ENCODE measurements around the gene TMPRSS13. TPM values are rescaled to one million over a fixed set of nuclear protein-coding genes. Genes with fewer than 3 reads are reported as not detected.
A peak's percentile ranks its signal among the peaks of the same experiment; 100 is the strongest.
"Not testable (repeated sequence)": the region's sequence is repeated elsewhere in the genome, so short reads cannot be mapped to it uniquely, and the experiment has no call there.

TMPRSS13 gene
- total RNA-seq (2014; rRNA removed; shearing (Covaris generic)) (0.33 and 0.79 TPM in 2 replicates), total RNA-seq (2022) (0.85 and 1.1 TPM in 2 replicates), Bru-seq, nascent RNA (percentile 25 among the genes with signal in this experiment), BruChase-seq, experiment 1, labeled RNA remaining after a 6-hour chase (percentile 24 among the genes with signal in this experiment), BruChase-seq, experiment 2, labeled RNA remaining after a 2-hour chase (percentile 22 among the genes with signal in this experiment)
- long read RNA-seq, partial matches to known transcripts = 0 of 1 reads
- long read RNA-seq, other reads (novel, unspliced or antisense) = 1 of 1 reads

GRCh38 chr11:117929142-117929915 is at the start of gene TMPRSS13:
Gene TMPRSS13 (minus strand): TSS chr11:117929402. CDS start chr11:117929307, 95 bp downstream.
- Histone ChIP-seq H3K9me3 (ENCODE audit: low read length) (no peaks in the 10 kb centered on the region), H3K36me3 (ENCODE audit: insufficient read depth, low read length) (no peaks in the 10 kb centered on the region), H3K27ac (ENCODE audit: low read depth, low read length, poor library complexity, severe bottlenecking) (no peak within 1 kb of the TSS), H2AFZ (ENCODE audit: low read length) (no peak within 1 kb of the TSS), H3K79me2 (ENCODE audit: insufficient read depth, low read depth, low read length) (no peaks in the 10 kb centered on the region), H3K9me2 (ENCODE audit: insufficient read depth, low read length) (no peaks in the 10 kb centered on the region), H3K4me3 (ENCODE audit: low read depth, low read length, poor library complexity, severe bottlenecking) (no peak within 1 kb of the TSS), H3K4me2 (ENCODE audit: low read length) (0 out of 2 replicates have a peak within 1 kb of the TSS, but pooled peaks have one; percentile 44), H3K4me1 (ENCODE audit: insufficient read depth, low read length, poor library complexity, severe bottlenecking) (peaks cover 10% of the 10 kb centered on the region), H4K20me1 (ENCODE audit: insufficient read depth, low read length) (no peaks in the 10 kb centered on the region)
- TF ChIP-seq CTCF (conservative IDR thresholded peaks at IDR 0.05; ENCODE audit: low read length) (no peak), EZH2phosphoT487 (IDR thresholded peaks at IDR 0.05; ENCODE audit: borderline replicate concordance, low read depth, low read length) (no peak)
- POLR2A ChIA-PET = no interaction called here
- no TSS peak for BruUV-seq (replicated peaks)
- CTCF ChIA-PET (ENCODE audit: unreplicated experiment) = no interaction called here
- intact Hi-C loops (cut with micrococcal nuclease; ENCODE audit: unreplicated experiment) = no loop called here
- DNase-seq (ENCODE audit: low spot score) = no peak

- BruUV-seq (replicated peaks) = no TSS peak
- H3K79me2 ChIP-seq (ENCODE audit: insufficient read depth, low read depth, low read length) = no peaks in the 10 kb centered on the region
- no peaks in the 10 kb centered on the region for H3K9me2 ChIP-seq (ENCODE audit: insufficient read depth, low read length)
- intact Hi-C loops (cut with micrococcal nuclease; ENCODE audit: unreplicated experiment) = no loop called here
- H4K20me1 ChIP-seq (ENCODE audit: insufficient read depth, low read length) = no peaks in the 10 kb centered on the region
- H3K27ac ChIP-seq (ENCODE audit: low read depth, low read length, poor library complexity, severe bottlenecking) = no peak overlapping the region
- no peaks in the 10 kb centered on the region for H3K9me3 ChIP-seq (ENCODE audit: low read length)
- H3K4me2 ChIP-seq (ENCODE audit: low read length) = no peak overlapping the region
- H3K4me1 ChIP-seq (ENCODE audit: insufficient read depth, low read length, poor library complexity, severe bottlenecking) = peaks cover 12% of the 10 kb centered on the region
- H3K4me3 ChIP-seq (ENCODE audit: low read depth, low read length, poor library complexity, severe bottlenecking) = no peak overlapping the region
- POLR2A ChIA-PET = interaction anchor here (0.6 to 0.8 kb wide), 2 partner anchors 14 to 26 kb away, joined by 3 read pairs; no protein-coding TSS in a partner anchor
- DNase-seq (ENCODE audit: low spot score) = no peak
- H2AFZ ChIP-seq (ENCODE audit: low read length) = no peak overlapping the region
- CTCF ChIA-PET (ENCODE audit: unreplicated experiment) = interaction anchor here (1.0 kb wide), 1 partner anchor 74 kb away, joined by 3 read pairs; no protein-coding TSS in a partner anchor
- no peaks in the 10 kb centered on the region; the same call in 1 of the 2 replicates for H3K36me3 ChIP-seq (ENCODE audit: insufficient read depth, low read length)
- no peak for TF ChIP-seq EZH2phosphoT487 (IDR thresholded peaks at IDR 0.05; ENCODE audit: borderline replicate concordance, low read depth, low read length)
- no peak for TF ChIP-seq CTCF (conservative IDR thresholded peaks at IDR 0.05; ENCODE audit: low read length)
Measured at GRCh38 chr11:117978991-117979390, 49.8 kb upstream of the TMPRSS13 start.

GRCh38 chr11:117978291-117978910 is 49.2 kb upstream of the TMPRSS13 start:
- H4K20me1 ChIP-seq (ENCODE audit: insufficient read depth, low read length); H2AFZ ChIP-seq (ENCODE audit: low read length); H3K4me3 ChIP-seq (ENCODE audit: low read depth, low read length, poor library complexity, severe bottlenecking); H3K36me3 ChIP-seq (ENCODE audit: insufficient read depth, low read length); H3K27ac ChIP-seq (ENCODE audit: low read depth, low read length, poor library complexity, severe bottlenecking); H3K9me2 ChIP-seq (ENCODE audit: insufficient read depth, low read length); POLR2A ChIA-PET; H3K4me2 ChIP-seq (ENCODE audit: low read length); DNase-seq (ENCODE audit: low spot score); BruUV-seq (replicated peaks); intact Hi-C loops (cut with micrococcal nuclease; ENCODE audit: unreplicated experiment); H3K79me2 ChIP-seq (ENCODE audit: insufficient read depth, low read depth, low read length); H3K9me3 ChIP-seq (ENCODE audit: low read length): not testable (repeated sequence)
- CTCF ChIA-PET (ENCODE audit: unreplicated experiment) = interaction anchor here (0.5 kb wide), 1 partner anchor 74 kb away, joined by 3 read pairs; no protein-coding TSS in a partner anchor
- peaks cover 12% of the 10 kb centered on the region for H3K4me1 ChIP-seq (ENCODE audit: insufficient read depth, low read length, poor library complexity, severe bottlenecking)

GRCh38 chr11:117977612-117978264 is 48.5 kb upstream of the TMPRSS13 start:
- DNase-seq (ENCODE audit: low spot score) = not testable (repeated sequence)

More at GRCh38 chr11:117977612-117978264, 48.5 kb upstream of the TMPRSS13 start:
- H3K27ac ChIP-seq (ENCODE audit: low read depth, low read length, poor library complexity, severe bottlenecking); H3K4me3 ChIP-seq (ENCODE audit: low read depth, low read length, poor library complexity, severe bottlenecking); intact Hi-C loops (cut with micrococcal nuclease; ENCODE audit: unreplicated experiment); H3K9me2 ChIP-seq (ENCODE audit: insufficient read depth, low read length); POLR2A ChIA-PET; H3K9me3 ChIP-seq (ENCODE audit: low read length); H2AFZ ChIP-seq (ENCODE audit: low read length); H3K4me2 ChIP-seq (ENCODE audit: low read length); H4K20me1 ChIP-seq (ENCODE audit: insufficient read depth, low read length); H3K79me2 ChIP-seq (ENCODE audit: insufficient read depth, low read depth, low read length); H3K36me3 ChIP-seq (ENCODE audit: insufficient read depth, low read length); BruUV-seq (replicated peaks): not testable (repeated sequence)
- CTCF ChIA-PET (ENCODE audit: unreplicated experiment) = interaction anchor here (0.5 kb wide), 1 partner anchor 73 kb away, joined by 3 read pairs; no protein-coding TSS in a partner anchor
- H3K4me1 ChIP-seq (ENCODE audit: insufficient read depth, low read length, poor library complexity, severe bottlenecking) = peaks cover 12% of the 10 kb centered on the region

Data from OCI-LY7 (cell line).